GM12878 (cell line): ENCODE results near the gene DNAI2. TPM values are rescaled to one million over a fixed set of nuclear protein-coding genes. Genes with fewer than 3 reads are reported as not detected.

Source experiments
- ATAC-seq: fragments of 200-7000 bp; cut with Tn5 transposase; 3 replicates; pipeline ENCODE4 v1.9.1; 2020; ENCODE audit warnings: mild to moderate bottlenecking, moderate library complexity
- BruUV-seq: library from RNA; stranded (reverse); fragments of 400-500 nt; replicated peaks from 2 replicates; lab custom pipeline; 2021; lab: Mats Ljungman, UMichigan
- CTCF ChIA-PET: fragments of 300-600 bp; sonication (Branson Sonifier 250); formaldehyde crosslinking; extraction: SDS; loops from one replicate; lab custom pipeline; 2021; ENCODE audit warnings: inconsistent platforms; lab: Yijun Ruan, JAX
- POLR2A ChIA-PET: fragments of 350-600 bp; formaldehyde crosslinking; extraction: SDS; loops from one replicate; lab custom pipeline; 2021; ENCODE audit warnings: inconsistent platforms; lab: Charles Lee
- RAD21 ChIA-PET: fragments of 300-600 bp; sonication (Branson Sonifier 250); formaldehyde crosslinking; loops from one replicate; lab custom pipeline; 2023; ENCODE audit warnings: antibody characterized with exemption; ENCODE audit not compliant: unreplicated experiment; lab: Charles Lee
- SMC1A ChIA-PET: fragments of 300-600 bp; sonication (Branson Sonifier 250); formaldehyde crosslinking; loops from one replicate; lab custom pipeline; 2023; ENCODE audit not compliant: unreplicated experiment, uncharacterized antibody; lab: Charles Lee
- DNase-seq: peaks from one replicate; pipeline ENCODE4 v3.0.0-alpha.2; 2011; ENCODE audit warnings: low read depth, low spot score
- FAIRE-seq: peaks from 3 replicates; lab custom pipeline; 2011; peaks lifted over from hg19 to GRCh38; lab: Jason Lieb, UNC
- H2AFZ ChIP-seq: 2 replicates; pipeline ENCODE4 v1.6.0; 2011; ENCODE audit warnings: low read depth, low read length, control low read depth; ENCODE audit not compliant: control insufficient read depth
- H3K27ac ChIP-seq: 2 replicates; pipeline ENCODE4 v1.5.1; 2011; ENCODE audit warnings: control low read depth; ENCODE audit not compliant: control insufficient read depth, insufficient read depth
- H3K27me3 ChIP-seq, 2 experiments: replicated peaks in 1 of 2; 2 replicates each; pipeline versions ENCODE4 v1.6.0 to v1.6.1; 2011; ENCODE audit warnings: low read length in 1 of 2; ENCODE audit not compliant: control insufficient read depth in 2 of 2, insufficient read depth in 2 of 2
- H3K36me3 ChIP-seq, 2 experiments: 2 replicates each; pipeline ENCODE4 v1.5.1; 2011; ENCODE audit warnings: low read length in 1 of 2; ENCODE audit not compliant: control insufficient read depth in 2 of 2, insufficient read depth in 2 of 2
- H3K4me1 ChIP-seq: 2 replicates; pipeline ENCODE4 v1.6.1; 2011; ENCODE audit warnings: mild to moderate bottlenecking, low read length, moderate library complexity, mixed read lengths; ENCODE audit not compliant: control insufficient read depth, insufficient read depth
- H3K4me2 ChIP-seq: 2 replicates; pipeline ENCODE4 v1.6.0; 2011; ENCODE audit warnings: control low read depth; ENCODE audit not compliant: control insufficient read depth, insufficient read depth
- H3K4me3 ChIP-seq: fragments of 200-600 bp; sonication (generic); 2 replicates; pipeline ENCODE4 v1.5.1; 2016
- H3K79me2 ChIP-seq: 2 replicates; pipeline ENCODE4 v1.6.0; 2011; ENCODE audit warnings: low read length; ENCODE audit not compliant: control insufficient read depth, insufficient read depth
- H3K9ac ChIP-seq: 2 replicates; pipeline ENCODE4 v1.8.0; 2011; ENCODE audit warnings: low read length, control low read depth, mixed read lengths; ENCODE audit not compliant: control insufficient read depth, insufficient read depth
- H3K9me3 ChIP-seq: replicated peaks from 3 replicates; pipeline ENCODE4 v1.5.1; 2011; ENCODE audit warnings: mild to moderate bottlenecking, low read length; ENCODE audit not compliant: control insufficient read depth, insufficient read depth
- H4K20me1 ChIP-seq: 2 replicates; pipeline ENCODE4 v1.6.0; 2011; ENCODE audit not compliant: control insufficient read depth, insufficient read depth
- ATF7 ChIP-seq: fragments of 450-650 bp; IDR thresholded peaks from 2 replicates; pipeline ENCODE4 v1.6.1; 2016; ENCODE audit warnings: low read depth, mild to moderate bottlenecking
- CBX3 ChIP-seq: fragments of 200-600 bp; sonication (generic); IDR thresholded peaks from 2 replicates; pipeline ENCODE4 v1.6.1; 2016; ENCODE audit warnings: low read depth, borderline replicate concordance
- CEBPB ChIP-seq, 2 experiments: fragments of 150-350 bp in 1 of 2; IDR thresholded peaks; 2 replicates each; pipeline ENCODE4 v1.6.1; 2012 to 2014; ENCODE audit warnings: low read depth in 2 of 2, low read length in 2 of 2, borderline replicate concordance in 1 of 2, inconsistent platforms in 1 of 2
- CREM ChIP-seq: IDR thresholded peaks from 2 replicates; pipeline ENCODE4 v1.6.1; 2014; ENCODE audit warnings: antibody characterized with exemption, low read depth
- GATAD2B ChIP-seq: fragments of 450-650 bp; conservative IDR thresholded peaks from 2 replicates; pipeline ENCODE4 v1.6.1; 2017; ENCODE audit warnings: low read depth, mild to moderate bottlenecking, moderate library complexity
- KLF5 ChIP-seq: fragments of 450-650 bp; IDR thresholded peaks from 2 replicates; pipeline ENCODE4 v1.6.1; 2014; ENCODE audit warnings: mild to moderate bottlenecking; ENCODE audit not compliant: partially characterized antibody
- POLR2AphosphoS2 ChIP-seq: IDR thresholded peaks from 2 replicates; pipeline ENCODE4 v1.6.1; 2011; ENCODE audit warnings: low read depth, mild to moderate bottlenecking, low read length, improper control_type of control experiment, moderate library complexity
- POU2F2 ChIP-seq: IDR thresholded peaks from 3 replicates; pipeline ENCODE4 v1.6.1; 2011; ENCODE audit warnings: low read depth, mild to moderate bottlenecking, low read length, borderline replicate concordance
- PRDM15 ChIP-seq: fragments of 450-650 bp; formaldehyde crosslinking; IDR thresholded peaks from 2 replicates; pipeline ENCODE4 v1.4.0; 2020; ENCODE audit warnings: mild to moderate bottlenecking, moderate library complexity
- SREBF1 ChIP-seq: IDR thresholded peaks from 2 replicates; pipeline ENCODE4 v1.6.1; 2012; ENCODE audit warnings: mild to moderate bottlenecking, low read length
- YY1 ChIP-seq: IDR thresholded peaks from 2 replicates; pipeline ENCODE4 v1.6.1; 2011; ENCODE audit warnings: low read depth, mild to moderate bottlenecking, low read length
- WGBS: methylation state at CpG from one replicate; pipeline ENCODE4 v1.1.6; 2016; ENCODE audit warnings: low lambda C conversion rate; ENCODE audit not compliant: insufficient replicate concordance, insufficient coverage; ENCODE audit errors: missing lambda C conversion rate; 5-methylcytosine and 5-hydroxymethylcytosine counted together
- in situ Hi-C: fragments of 300-500 bp; cut with MboI; formaldehyde crosslinking; loops from 9 replicates; pipeline ENCODE4 v1.14.3; 2018; ENCODE audit warnings: mixed read lengths
- intact Hi-C: fragments of 100-400 bp; cut with micrococcal nuclease; formaldehyde crosslinking; loops from one replicate; pipeline ENCODE4 v1.14.2; 2022; ENCODE audit not compliant: unreplicated experiment
- polyA plus RNA-seq, 11 experiments: library from polyadenylated mRNA; depleted of rRNA in 4 of 11; unstranded in 6 of 11; stranded (reverse) in 5 of 11; fragments of >200 nt; fragmentation: Nextera tagmentation in 4 of 11; fragmentation: Illumina TruSeq in 1 of 11; extraction: Ambion mirVana in 4 of 11; extraction: Trizol in 1 of 11; gene quantifications; 1 replicate in 1 of 11; 2 replicates in 10 of 11; pipeline versions ENCODE4 v1.2.1 to v1.2.3, GENCODE V29; 2011 to 2016; ENCODE audit warnings: inconsistent platforms in 2 of 11, missing spikeins in 2 of 11, low read depth in 1 of 11
- total RNA-seq, 4 experiments: library from RNA; depleted of rRNA in 3 of 4; stranded (reverse); fragments of >200 nt in 3 of 4; fragmentation: Illumina TruSeq in 1 of 4; extraction: Trizol in 1 of 4; gene quantifications; 2 replicates each; pipeline versions ENCODE4 v1.2.1 to v1.2.3, GENCODE V29; 2013 to 2021
- TF ChIP-seq, protein P1 (sequence below): fragments of 450-650 bp; IDR thresholded peaks from 2 replicates; pipeline ENCODE4 v1.6.1; 2016; ENCODE audit warnings: mild to moderate bottlenecking
- TF ChIP-seq, protein P2 (sequence below), 3 experiments: IDR thresholded peaks in 2 of 3; conservative IDR thresholded peaks in 1 of 3; 2 replicates each; pipeline ENCODE4 v1.5.1; 2011; ENCODE audit warnings: low read depth in 3 of 3, low read length in 3 of 3, mild to moderate bottlenecking in 3 of 3, control low read depth in 2 of 3, moderate library complexity in 2 of 3, inconsistent platforms in 1 of 3, mixed read lengths in 1 of 3; ENCODE audit not compliant: control insufficient read depth in 2 of 3, insufficient read depth in 1 of 3; ENCODE audit errors: extremely low read depth in 1 of 3

DNAI2 gene
- total and polyA plus RNA-seq, 10 of the 15 experiments (the other 5 are each of a cell fraction or from before 2014, with no cell fraction given): 0.04 to 1.8 (median 0.13) TPM

- Histone ChIP-seq H3K4me2 (no peak overlapping the region), H3K79me2 (no peaks in the 10 kb centered on the region), H3K36me3 (no peaks in the 10 kb centered on the region), H3K27ac (no peak overlapping the region), H3K4me3 (no peak overlapping the region), H3K4me1 (no peaks in the 10 kb centered on the region), H3K27me3 (peaks cover 4 to 8% of the 10 kb centered on the region in 2 experiments; a peak in 3 of 4 replicates), H3K9me3 (no peaks in the 10 kb centered on the region), H2AFZ (no peak overlapping the region), H3K9ac (no peak overlapping the region), H4K20me1 (no peaks in the 10 kb centered on the region)
- in situ Hi-C loops: no loop called here
- ATAC-seq: no peak
- no TSS peak for BruUV-seq
- ChIA-PET CTCF (no interaction called here), RAD21 (no interaction called here), SMC1A (no interaction called here), POLR2A (no interaction called here)
- no peak for DNase-seq
- no peak for TF ChIP-seq CREM
- TF ChIP-seq PRDM15: no peak
- TF ChIP-seq ATF7: no peak
- TF ChIP-seq POLR2AphosphoS2: no peak
- no peak for TF ChIP-seq SREBF1
- TF ChIP-seq CBX3: no peak
- TF ChIP-seq GATAD2B: no peak
- TF ChIP-seq KLF5: no peak
- TF ChIP-seq POU2F2: no peak
- TF ChIP-seq, protein P1, sequence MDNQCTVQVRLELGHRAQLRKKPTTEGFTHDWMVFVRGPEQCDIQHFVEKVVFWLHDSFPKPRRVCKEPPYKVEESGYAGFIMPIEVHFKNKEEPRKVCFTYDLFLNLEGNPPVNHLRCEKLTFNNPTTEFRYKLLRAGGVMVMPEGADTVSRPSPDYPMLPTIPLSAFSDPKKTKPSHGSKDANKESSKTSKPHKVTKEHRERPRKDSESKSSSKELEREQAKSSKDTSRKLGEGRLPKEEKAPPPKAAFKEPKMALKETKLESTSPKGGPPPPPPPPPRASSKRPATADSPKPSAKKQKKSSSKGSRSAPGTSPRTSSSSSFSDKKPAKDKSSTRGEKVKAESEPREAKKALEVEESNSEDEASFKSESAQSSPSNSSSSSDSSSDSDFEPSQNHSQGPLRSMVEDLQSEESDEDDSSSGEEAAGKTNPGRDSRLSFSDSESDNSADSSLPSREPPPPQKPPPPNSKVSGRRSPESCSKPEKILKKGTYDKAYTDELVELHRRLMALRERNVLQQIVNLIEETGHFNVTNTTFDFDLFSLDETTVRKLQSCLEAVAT: no peak
- no peak for TF ChIP-seq CEBPB (IDR thresholded peaks at IDR 0.05; ENCODE audit: borderline replicate concordance in 1 of 2, low read depth in 2 of 2, low read length in 2 of 2)
- TF ChIP-seq YY1: no peak
- TF ChIP-seq, protein P2, sequence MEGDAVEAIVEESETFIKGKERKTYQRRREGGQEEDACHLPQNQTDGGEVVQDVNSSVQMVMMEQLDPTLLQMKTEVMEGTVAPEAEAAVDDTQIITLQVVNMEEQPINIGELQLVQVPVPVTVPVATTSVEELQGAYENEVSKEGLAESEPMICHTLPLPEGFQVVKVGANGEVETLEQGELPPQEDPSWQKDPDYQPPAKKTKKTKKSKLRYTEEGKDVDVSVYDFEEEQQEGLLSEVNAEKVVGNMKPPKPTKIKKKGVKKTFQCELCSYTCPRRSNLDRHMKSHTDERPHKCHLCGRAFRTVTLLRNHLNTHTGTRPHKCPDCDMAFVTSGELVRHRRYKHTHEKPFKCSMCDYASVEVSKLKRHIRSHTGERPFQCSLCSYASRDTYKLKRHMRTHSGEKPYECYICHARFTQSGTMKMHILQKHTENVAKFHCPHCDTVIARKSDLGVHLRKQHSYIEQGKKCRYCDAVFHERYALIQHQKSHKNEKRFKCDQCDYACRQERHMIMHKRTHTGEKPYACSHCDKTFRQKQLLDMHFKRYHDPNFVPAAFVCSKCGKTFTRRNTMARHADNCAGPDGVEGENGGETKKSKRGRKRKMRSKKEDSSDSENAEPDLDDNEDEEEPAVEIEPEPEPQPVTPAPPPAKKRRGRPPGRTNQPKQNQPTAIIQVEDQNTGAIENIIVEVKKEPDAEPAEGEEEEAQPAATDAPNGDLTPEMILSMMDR (IDR thresholded peaks at IDR 0.05 in 2 of 3, conservative IDR thresholded peaks at IDR 0.05 in 1 of 3; ENCODE audit: control insufficient read depth in 2 of 3, extremely low read depth in 1 of 3, insufficient read depth in 1 of 3, low read depth in 3 of 3, low read length in 3 of 3): no peak
- WGBS: 64% methylated on average over 6 of the region's 6 CpGs
- intact Hi-C loops: no loop called here
- FAIRE-seq: no peak
Observed at GRCh38 chr17:74324521-74324920, 50.5 kb downstream of the DNAI2 start.
